CD4-positive, alpha-beta T cell treated with Interleukin-17A for 4 hours (primary cell): ENCODE measurements around the gene CYP2C19.
"Not testable (repeated sequence)": the region's sequence is repeated elsewhere in the genome, so short reads cannot be mapped to it uniquely, and the experiment has no call there.

ENCODE experiments used
- DNase-seq: peaks from one replicate; pipeline ENCODE4 v3.0.0-alpha.2; 2020; ENCODE audit warnings: mixed read lengths

The CYP2C19 gene

GRCh38 chr10:94889123-94889522 is 126.6 kb downstream of the CYP2C19 start:
- DNase-seq, result no peak

- DNase-seq, result no peak
Measured at GRCh38 chr10:94890264-94891022, 128.0 kb downstream of the CYP2C19 start.

- not testable (repeated sequence) for DNase-seq
Measured at GRCh38 chr10:94898414-94898813, 135.9 kb downstream of the CYP2C19 start.

GRCh38 chr10:94902080-94902479 is 139.6 kb downstream of the CYP2C19 start:
- DNase-seq, result no peak

- no peak for DNase-seq
Measured at GRCh38 chr10:94902570-94902969, 140.1 kb downstream of the CYP2C19 start.
